GM03348 (cell line): Measurements from ENCODE around the gene ATOH8.
"Not testable (repeated sequence)": the region's sequence is repeated elsewhere in the genome, so short reads cannot be mapped to it uniquely, and the experiment has no call there.

ENCODE experiments used
- DNase-seq: peaks from one replicate; pipeline ENCODE4 v3.0.0; 2012; ENCODE audit warnings: low spot score

Gene ATOH8

DNA sequence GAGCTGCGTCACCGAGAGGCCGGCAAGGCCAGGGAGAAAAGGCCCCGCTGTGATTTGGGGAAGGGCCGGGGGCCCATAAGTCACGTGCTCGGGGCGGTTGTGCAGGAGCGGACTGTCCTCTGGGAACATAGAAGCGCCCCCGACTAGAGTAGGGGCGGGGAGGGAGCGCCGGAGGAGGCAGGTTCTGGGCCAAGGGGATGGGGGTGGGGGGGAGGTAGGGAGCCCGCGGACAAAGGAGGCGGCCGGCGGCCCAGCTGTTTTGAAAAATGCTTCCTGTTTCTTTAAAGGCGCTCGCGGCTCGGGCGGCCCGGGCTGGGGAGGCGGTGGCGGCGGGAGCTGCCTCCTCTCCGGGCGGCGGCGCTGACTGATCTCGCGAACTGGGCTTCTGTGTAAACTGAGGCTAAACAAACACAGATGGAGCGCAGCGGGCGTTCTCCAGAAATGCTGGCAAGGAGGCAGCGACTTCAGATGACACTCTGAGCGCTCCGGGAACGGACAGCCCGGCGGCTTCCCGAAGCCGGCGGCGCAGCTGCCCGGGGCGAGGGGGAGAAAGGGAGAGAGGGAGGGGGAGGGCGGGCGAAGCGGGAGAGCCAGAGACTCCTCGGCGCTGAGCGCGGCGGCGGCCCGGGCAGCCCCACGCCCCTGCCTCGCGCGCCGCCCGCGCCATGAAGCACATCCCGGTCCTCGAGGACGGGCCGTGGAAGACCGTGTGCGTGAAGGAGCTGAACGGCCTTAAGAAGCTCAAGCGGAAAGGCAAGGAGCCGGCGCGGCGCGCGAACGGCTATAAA is at the start of gene ATOH8:
Gene ATOH8 (plus strand): TSS at position 467 of the 788 bp plus-strand sequence. CDS start 199 bp downstream, at position 666.
- DNase-seq = peak; percentile 83

DNA sequence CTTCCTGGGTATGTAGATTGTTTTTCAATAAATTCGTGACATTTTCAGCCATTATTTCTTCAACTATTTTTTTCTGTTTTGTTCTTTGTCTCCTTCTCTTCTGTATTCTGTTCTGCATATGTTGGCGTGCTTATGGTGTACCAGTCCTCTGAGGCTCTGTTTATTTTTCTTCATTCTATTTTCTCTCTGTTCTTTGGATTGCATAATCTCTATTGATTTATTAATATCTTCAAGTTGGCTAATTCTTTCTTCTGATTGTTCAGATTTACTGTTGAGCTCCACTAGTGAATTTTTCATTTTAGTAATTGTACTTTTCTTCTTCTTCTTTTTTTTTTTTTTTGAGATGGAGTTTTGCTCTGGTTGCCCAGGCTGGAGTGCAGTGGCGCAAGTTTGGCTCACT is 49.8 kb upstream of the ATOH8 start:
- DNase-seq = no peak

DNA sequence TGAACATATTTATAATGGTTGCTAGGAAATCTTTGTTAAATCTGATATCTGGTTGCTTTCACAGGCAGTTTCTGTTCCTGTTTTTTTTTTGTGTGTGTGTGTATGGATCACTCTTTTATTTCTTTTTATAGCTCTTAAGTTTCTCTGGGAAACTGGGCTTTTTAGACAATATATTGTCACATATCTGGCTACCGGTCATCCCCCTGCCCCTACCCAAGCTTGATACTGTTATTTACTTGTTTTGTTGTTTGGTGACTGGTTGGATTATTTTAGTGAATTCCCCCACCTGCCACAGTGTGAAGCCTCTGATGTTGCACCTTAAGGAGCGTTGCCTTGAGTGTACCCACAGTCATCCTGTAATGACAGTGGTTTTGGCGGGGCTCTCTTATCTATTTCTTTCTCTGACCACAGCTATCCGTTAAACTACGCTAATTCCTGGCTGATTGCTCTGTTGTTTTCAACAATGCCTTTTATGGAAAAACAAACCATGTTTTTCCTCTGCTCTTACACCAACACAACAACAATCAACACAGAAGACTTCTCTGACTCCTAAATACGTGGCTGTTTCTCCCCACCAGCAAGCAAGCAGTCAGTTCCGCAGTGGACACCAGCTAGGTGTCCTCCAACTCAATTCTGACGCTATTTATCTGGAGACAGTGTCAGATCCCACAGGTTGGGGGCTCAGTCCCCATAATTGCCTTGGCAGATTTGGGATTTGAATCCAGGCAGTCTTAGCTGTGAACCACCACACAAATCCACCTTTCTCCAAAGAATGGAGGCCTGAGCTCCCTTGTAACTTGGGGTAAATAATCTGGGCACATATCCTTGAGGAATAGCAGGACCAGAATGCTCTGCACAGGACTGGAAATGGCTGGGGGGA is 48.8 kb upstream of the ATOH8 start:
- no peak for DNase-seq

DNA sequence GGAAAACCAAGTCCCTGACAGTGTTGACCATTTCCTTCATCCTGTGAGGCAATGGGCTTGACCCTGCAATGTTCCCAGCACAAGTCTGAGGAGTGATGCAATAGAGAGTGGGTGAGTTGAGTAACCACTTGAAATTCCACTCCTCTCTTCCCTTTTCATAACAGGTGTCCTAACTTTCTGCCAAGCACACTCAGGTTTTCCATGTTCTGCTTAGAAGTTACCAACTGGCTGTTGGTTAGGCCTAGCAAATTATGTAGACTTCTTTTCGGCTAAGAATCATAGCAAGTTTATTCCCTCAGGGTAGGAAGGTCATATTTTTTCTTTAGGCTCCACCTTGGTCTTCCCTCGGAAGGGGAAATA is 48.1 kb upstream of the ATOH8 start:
- peak; percentile 85 for DNase-seq

- no peak for DNase-seq
Measured at GRCh38 chr2:85706063-85706462, 47.7 kb upstream of the ATOH8 start.

- no peak for DNase-seq
Measured at GRCh38 chr2:85706599-85707296, 47.0 kb upstream of the ATOH8 start.

DNA sequence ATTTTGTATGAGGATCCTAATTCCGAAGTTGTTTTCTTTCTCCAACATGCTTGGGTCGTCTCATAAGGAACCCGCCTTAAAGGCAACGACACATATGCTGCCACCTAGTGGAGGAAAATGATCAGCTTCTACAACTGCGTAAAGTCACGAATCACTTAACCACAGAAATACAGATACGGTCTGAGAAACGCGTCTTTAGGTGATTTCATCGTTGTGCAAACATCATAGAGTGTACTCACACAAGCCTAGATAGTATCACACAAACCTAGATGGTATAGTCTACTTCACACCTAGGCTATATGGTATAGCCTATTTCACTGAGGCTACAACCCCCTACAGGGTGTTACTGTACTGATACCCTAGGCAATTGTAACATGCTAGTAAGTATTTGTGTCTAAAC is 46.5 kb upstream of the ATOH8 start:
- DNase-seq = peak; percentile 78

- DNase-seq = no peak
Measured at GRCh38 chr2:85708641-85709040, 45.1 kb upstream of the ATOH8 start.

DNA sequence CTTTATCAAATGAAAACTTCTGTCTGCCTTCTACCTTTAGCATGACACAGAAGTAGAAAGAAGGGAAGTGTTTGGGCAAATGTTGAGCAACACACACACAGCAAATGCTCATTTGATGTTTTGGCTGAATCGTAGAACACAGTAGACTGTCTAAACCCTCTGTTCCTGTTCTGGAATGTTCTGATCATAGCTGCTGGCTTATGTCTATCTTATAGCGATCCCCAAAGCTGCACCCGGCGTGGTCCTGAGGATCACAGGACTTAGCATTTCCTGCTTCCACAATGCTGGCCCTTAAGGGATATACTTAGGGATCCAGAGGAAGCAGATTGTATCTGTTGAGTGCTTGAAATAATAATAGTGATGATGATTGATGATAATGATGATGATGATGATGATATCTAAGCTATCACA is 44.4 kb upstream of the ATOH8 start:
- no peak for DNase-seq

DNA sequence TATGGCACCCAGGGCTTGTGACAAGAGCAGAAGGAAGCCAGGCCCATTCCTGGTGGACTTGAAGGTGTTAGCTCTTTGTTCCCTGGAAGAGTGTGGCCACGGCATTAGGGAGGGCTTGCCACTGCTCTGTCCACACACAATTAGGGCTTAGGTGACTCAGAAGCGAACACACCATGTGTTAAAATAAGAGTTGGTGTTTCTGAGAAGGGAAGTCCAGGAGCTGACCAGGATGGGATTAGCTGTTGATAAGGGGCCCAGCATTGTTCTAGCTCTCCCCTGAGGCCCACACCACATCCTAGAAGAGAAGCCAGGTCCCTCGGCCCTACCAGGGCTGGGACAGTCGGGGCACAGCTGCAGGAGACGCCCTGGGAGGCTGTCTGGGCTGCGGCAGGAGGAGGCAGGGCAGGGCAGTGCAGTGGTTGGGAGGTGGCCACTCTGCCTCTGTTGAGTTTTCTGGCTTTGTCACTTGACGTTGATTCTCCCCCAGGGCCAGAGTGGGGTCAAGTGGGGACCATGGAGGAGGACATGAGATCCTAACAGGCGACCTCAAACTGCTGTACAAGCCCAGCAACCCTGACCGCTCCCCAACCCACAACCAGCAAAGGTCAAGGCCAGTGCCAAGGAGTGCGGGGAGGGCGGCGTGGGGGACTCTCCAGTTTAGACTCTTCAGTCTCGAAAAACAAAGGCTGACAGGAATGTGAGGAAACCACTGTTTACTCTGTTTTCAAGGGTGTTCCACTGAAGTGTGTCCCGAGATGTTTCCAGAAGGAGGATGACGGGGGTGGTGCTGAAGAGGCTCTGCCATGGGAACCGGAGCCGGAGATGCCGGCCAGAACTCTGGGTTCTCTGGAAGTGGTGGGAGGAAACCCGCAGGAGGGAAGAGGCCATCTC is 42.9 kb upstream of the ATOH8 start:
- DNase-seq = no peak

GRCh38 chr2:85711578-85712060 is 42.2 kb upstream of the ATOH8 start:
- DNase-seq = no peak

DNA sequence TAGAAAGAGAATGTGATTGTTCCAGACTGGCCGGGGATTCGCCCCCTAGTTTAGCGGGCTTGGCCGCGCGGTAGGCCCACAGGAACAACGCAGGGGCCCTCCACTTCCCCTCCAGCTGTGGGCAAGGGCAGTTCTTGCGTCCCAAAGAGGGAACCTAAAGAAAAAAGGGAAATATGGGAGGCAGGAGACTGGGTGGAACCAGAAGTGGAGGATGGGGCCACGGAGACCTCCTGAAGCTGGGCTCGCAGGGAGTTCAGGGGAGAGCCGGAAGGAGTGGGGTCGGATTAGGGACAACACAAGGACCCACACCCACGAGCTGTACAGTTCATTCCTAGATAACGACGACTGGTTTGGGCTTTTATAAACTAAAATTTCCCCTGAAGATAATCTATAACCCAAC is 41.5 kb upstream of the ATOH8 start:
- DNase-seq = no peak

DNA sequence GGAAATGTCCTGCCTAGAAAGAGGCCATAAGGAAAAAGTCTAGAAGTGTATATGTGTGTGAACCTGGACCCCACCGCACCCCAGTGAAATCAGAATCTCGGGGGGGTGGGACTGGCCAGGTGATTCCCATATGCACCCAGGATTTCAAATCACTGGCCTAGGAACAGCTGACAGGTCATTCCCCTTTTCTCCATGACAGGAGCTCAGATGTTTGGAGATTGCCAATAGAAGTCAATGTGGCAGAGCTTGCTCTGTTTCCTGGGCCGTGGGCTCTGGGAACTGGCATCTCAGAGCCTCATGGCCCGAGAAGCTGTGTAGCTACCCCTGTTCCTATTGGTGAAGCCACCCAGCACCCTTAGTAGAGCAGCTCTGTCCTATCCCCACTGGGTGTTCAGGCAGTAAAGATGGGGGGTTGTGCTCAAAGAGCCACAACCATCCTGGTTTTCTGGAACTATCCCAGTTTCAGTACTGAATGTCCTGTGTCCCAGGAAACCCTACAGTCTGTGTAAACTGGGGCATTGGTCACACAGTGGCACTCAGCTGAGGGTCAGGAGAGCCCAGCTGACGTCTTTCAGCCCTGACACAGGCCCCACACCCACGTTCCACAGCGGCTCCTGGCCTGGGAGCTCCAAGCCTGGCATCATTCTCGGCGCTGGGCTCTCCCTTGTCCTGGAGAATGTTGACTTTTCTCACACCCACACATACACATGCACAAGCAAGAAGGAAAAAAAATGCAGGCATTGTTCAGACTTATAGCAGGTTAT is 40.8 kb upstream of the ATOH8 start:
- no peak for DNase-seq

DNA sequence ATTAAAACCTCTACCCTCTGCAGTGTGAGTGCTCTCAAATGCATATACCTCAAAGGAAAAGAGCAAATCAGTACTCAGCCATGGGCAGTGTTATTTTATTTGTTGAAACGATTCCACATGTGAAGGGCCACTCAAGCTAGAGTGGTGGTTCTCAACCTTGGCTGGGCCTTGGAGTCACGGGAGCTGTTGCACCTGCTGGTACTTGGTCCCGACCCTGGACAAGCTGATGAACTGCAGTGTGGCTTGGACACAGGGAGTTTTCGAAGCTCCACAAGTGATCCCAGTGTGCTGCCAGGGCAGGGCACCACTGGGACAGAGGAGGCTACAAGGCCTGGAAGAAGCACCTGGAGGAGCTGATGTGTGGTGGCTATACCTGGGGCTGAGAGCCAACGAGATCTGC is 40.0 kb upstream of the ATOH8 start:
- DNase-seq = no peak

DNA sequence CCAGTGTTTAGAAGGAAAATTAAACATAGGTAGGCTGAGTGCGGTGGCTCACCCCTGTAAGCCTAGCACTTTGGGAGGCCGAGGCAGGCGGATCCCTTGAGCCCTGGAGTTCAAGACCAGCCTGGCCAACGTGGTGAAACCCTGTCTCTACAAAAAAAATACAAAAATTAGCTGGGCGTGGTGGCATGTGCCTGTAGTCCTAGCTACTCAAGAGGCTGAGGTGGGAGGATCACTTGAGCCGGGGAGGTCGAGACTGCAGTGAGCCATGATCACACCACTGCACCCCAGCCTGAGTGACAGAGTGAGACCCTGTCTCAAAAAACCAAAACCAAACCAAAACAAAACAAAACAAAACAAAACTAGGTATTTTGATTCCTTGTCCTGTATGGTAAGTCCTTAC is 39.4 kb upstream of the ATOH8 start:
- not testable (repeated sequence) for DNase-seq

- DNase-seq = no peak
Measured at GRCh38 chr2:85714841-85715240, 39.0 kb upstream of the ATOH8 start.

DNA sequence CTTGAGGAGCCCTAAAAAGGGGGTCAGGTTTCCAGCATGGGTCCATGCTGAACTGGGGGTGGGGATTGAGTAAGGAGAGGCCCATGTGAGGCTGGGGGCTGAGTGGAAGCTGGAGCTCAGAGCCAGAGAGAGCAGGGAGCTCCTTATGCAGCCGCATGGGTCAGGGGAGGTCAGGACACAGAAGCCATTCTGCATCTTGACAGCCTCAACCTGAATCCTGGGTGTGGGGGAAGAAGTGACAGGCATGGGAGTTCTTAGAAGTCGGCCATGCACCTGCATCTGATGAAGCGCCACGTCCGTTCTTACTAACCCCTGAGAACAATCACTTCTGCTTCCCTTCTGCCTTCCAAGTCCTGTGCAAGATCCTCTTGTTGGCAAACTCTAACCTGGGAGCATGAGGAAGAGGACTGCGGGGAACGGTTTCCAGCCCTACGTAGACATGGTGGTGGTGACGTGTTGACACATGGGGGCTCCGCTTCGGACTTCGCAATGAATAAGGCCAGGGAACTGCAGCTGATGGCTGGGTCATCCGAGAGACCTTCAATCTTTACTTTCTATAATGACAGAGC is 37.4 kb upstream of the ATOH8 start:
- DNase-seq = no peak

DNA sequence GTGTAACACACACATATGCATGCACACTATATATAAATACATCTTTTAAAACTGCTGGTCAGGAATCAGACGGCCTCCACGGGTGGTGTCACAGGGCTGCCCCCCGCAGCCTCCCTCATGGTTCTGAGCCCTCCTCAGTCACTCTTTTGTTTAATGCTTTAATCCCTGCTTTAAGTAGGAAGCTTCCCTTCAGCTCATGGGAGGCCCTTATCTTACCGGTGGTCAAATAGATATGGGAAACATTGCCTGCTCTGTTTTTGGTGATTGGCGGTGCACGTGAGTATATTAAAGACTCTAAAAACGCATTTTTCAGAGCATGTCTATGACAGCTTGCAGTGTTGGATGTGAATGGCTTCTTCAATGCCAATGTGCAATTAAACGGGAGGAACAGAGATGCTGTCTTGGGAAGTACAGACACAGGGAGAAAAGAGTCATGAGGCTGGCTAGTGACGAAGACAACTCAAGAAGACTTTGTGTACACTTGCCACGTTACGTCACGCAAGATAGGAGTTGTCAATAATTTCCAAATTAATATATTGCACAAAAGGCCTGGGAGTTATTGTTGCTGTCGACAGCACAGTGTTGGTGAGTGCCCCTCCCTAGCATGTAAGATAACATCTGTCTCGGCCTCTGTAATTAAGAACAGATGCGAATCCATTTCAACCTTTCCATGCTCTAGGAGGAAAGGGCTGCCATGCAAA is 36.3 kb upstream of the ATOH8 start:
- DNase-seq = peak; percentile 83

- DNase-seq = peak; percentile 29
Measured at GRCh38 chr2:85718009-85718391, 35.8 kb upstream of the ATOH8 start.
